Thyroid gland (tissue), 4 donors: Measurements from ENCODE around the gene RARB.

Experiments used
- CTCF ChIP-seq, 6 experiments: fragments of 200-600 bp in 3 of 6; fragments of 450-650 bp in 3 of 6; sonication (generic) in 3 of 6; IDR thresholded peaks; one replicate each; pipeline ENCODE4 v1.5.1; 2016 to 2019; ENCODE audit warnings: antibody characterized with exemption in 6 of 6, mild to moderate bottlenecking in 2 of 6, inconsistent platforms in 1 of 6, moderate library complexity in 1 of 6
- POLR2A ChIP-seq, 2 donors: fragments of 450-650 bp; IDR thresholded peaks; one replicate each; pipeline ENCODE4 v1.6.1; 2017; ENCODE audit warnings: antibody characterized with exemption in 2 of 2, mild to moderate bottlenecking in 2 of 2, moderate library complexity in 1 of 2

- no peak for TF ChIP-seq CTCF (IDR thresholded peaks at IDR 0.05)
- no peak for TF ChIP-seq POLR2A (IDR thresholded peaks at IDR 0.05)
These were observed 25.5 kb downstream of the RARB start for GRCh38 chr3:25453619-25454004.
